ENCODE results near the gene PLCL2.

The PLCL2 gene

GRCh38 chr3:17129556-17129955 lies 244.8 kb downstream of the PLCL2 start:
- DNase-seq = no peak

- DNase-seq = no peak
Observed at GRCh38 chr3:17130956-17131355, 246.2 kb downstream of the PLCL2 start.

- DNase-seq = peak; percentile 66
Observed at GRCh38 chr3:17132286-17133115, 247.7 kb downstream of the PLCL2 start.

- DNase-seq = no peak
Observed at GRCh38 chr3:17133632-17134545, 249.1 kb downstream of the PLCL2 start.

GRCh38 chr3:17135696-17136095 lies 250.9 kb downstream of the PLCL2 start:
- DNase-seq = no peak

- no peak for DNase-seq
Observed at GRCh38 chr3:17136136-17136721, 251.5 kb downstream of the PLCL2 start.

- no peak for DNase-seq
Observed at GRCh38 chr3:17137321-17137826, 252.6 kb downstream of the PLCL2 start.

GRCh38 chr3:17138246-17139039 lies 253.7 kb downstream of the PLCL2 start:
- DNase-seq = no peak

Measured in hematopoietic multipotent progenitor cell treated with erythropoietin and hydrocortisone succinate and interleukin-3 and kit ligand, for 6 days (in vitro differentiated cells).